NB4 (cell line): ENCODE measurements around the gene GPR39.

ENCODE experiments used
- DNase-seq: peaks from one replicate; pipeline ENCODE4 v3.0.0; 2010; ENCODE audit warnings: low read depth
- H3K4me3 ChIP-seq: one replicate; pipeline ENCODE4 v1.5.1; 2011; ENCODE audit warnings: mild to moderate bottlenecking, low read depth, low read length, moderate library complexity
- CTCF ChIP-seq: IDR thresholded peaks from one replicate; pipeline ENCODE4 v1.5.1; 2012; ENCODE audit warnings: low read depth, low read length
- MAX ChIP-seq: IDR thresholded peaks from 2 replicates; pipeline ENCODE4 v1.6.1; 2011; ENCODE audit warnings: low read depth, low read length
- MYC ChIP-seq: IDR thresholded peaks from 2 replicates; pipeline ENCODE4 v1.6.1; 2011; ENCODE audit warnings: low read depth, low read length
- POLR2A ChIP-seq: IDR thresholded peaks from 2 replicates; pipeline ENCODE4 v1.6.1; 2011; ENCODE audit warnings: mild to moderate bottlenecking; ENCODE audit not compliant: insufficient read length; ENCODE audit errors: extremely low read depth

The GPR39 gene

GRCh38 chr2:132415256-132415914, 1.2 kb upstream of the GPR39 start:
- no peak overlapping the region for H3K4me3 ChIP-seq
- no peak for DNase-seq
- TF ChIP-seq CTCF, result no peak
- TF ChIP-seq MYC, result no peak
- TF ChIP-seq POLR2A, result no peak
- no peak for TF ChIP-seq MAX

GRCh38 chr2:132415915-132416722, 486 bp upstream of the GPR39 start:
- TF ChIP-seq MAX, result no peak
- TF ChIP-seq POLR2A, result no peak
- TF ChIP-seq CTCF, result no peak
- no peak for TF ChIP-seq MYC
- H3K4me3 ChIP-seq, result no peak overlapping the region
- no peak for DNase-seq

GRCh38 chr2:132417430-132418035, 928 bp downstream of the GPR39 start:
- H3K4me3 ChIP-seq, result no peak overlapping the region
- no peak for DNase-seq
- TF ChIP-seq CTCF (no peak), MAX (no peak)

- H3K4me3 ChIP-seq, result no peak overlapping the region
- TF ChIP-seq POLR2A, result no peak
- TF ChIP-seq MAX, result no peak
- no peak for TF ChIP-seq MYC
- no peak for TF ChIP-seq CTCF
- no peak for DNase-seq
These were observed 2.6 kb downstream of the GPR39 start for GRCh38 chr2:132419235-132419634.

- no peak overlapping the region for H3K4me3 ChIP-seq
- no peak for DNase-seq
- TF ChIP-seq POLR2A (no peak), MAX (no peak), CTCF (no peak), MYC (no peak)
These were observed 3.3 kb downstream of the GPR39 start for GRCh38 chr2:132419941-132420340.
